IMR-90 (cell line): ENCODE data around the gene OPCML. TPM values are rescaled to one million over a fixed set of nuclear protein-coding genes. Genes with fewer than 3 reads are reported as not detected.

Source experiments
- ATAC-seq: fragments of 200-7000 bp; cut with Tn5 transposase; 2 replicates; pipeline ENCODE4 v1.9.1; 2020; ENCODE audit warnings: low read depth, mild to moderate bottlenecking, moderate library complexity
- BruUV-seq: library from RNA; stranded (reverse); fragments of 400-500 nt; replicated peaks from 2 replicates; lab custom pipeline; 2021; lab: Mats Ljungman, UMichigan
- CTCF ChIA-PET: fragments of 300-600 bp; formaldehyde crosslinking; extraction: SDS; loops from one replicate; lab custom pipeline; 2021; ENCODE audit warnings: antibody characterized with exemption; lab: Yijun Ruan, JAX
- POLR2A ChIA-PET: fragments of 300-600 bp; sonication (Branson Sonifier 250); formaldehyde crosslinking; loops from one replicate; lab custom pipeline; 2022; ENCODE audit warnings: antibody characterized with exemption; ENCODE audit not compliant: unreplicated experiment; lab: Charles Lee
- DNase-seq: peaks from one replicate; pipeline ENCODE4 v3.0.0; 2013
- H2AFZ ChIP-seq: replicated peaks from 2 replicates; pipeline ENCODE3; 2013; ENCODE audit warnings: low read length, mild to moderate bottlenecking; ENCODE audit not compliant: poor library complexity
- H2AK5ac ChIP-seq: 2 replicates; pipeline ENCODE4 v1.6.1; 2013; ENCODE audit warnings: low read depth, low read length, inconsistent platforms
- H2AK9ac ChIP-seq: replicated peaks from 2 replicates; pipeline ENCODE3; 2013; ENCODE audit warnings: mild to moderate bottlenecking, low read depth, low read length, moderate library complexity; ENCODE audit not compliant: poor library complexity
- H2BK120ac ChIP-seq: 2 replicates; pipeline ENCODE4 v1.6.1; 2013; ENCODE audit warnings: low read depth, low read length, inconsistent platforms
- H2BK15ac ChIP-seq: 3 replicates; pipeline ENCODE4 v1.6.1; 2013; ENCODE audit warnings: low read depth, low read length, inconsistent platforms
- H2BK20ac ChIP-seq: 2 replicates; pipeline ENCODE4 v1.6.1; 2013; ENCODE audit warnings: low read depth, mild to moderate bottlenecking, inconsistent platforms, low read length, moderate library complexity
- H2BK5ac ChIP-seq: 2 replicates; pipeline ENCODE4 v1.6.1; 2013; ENCODE audit warnings: mild to moderate bottlenecking, low read depth, low read length, inconsistent platforms; ENCODE audit not compliant: poor library complexity, severe bottlenecking
- H3K14ac ChIP-seq: replicated peaks from 2 replicates; pipeline ENCODE4 v1.6.1; 2013; ENCODE audit warnings: low read depth, low read length, inconsistent platforms
- H3K18ac ChIP-seq: 2 replicates; pipeline ENCODE4 v1.6.1; 2013; ENCODE audit warnings: low read depth, low read length, control low read depth
- H3K23ac ChIP-seq: 2 replicates; pipeline ENCODE4 v1.6.1; 2013; ENCODE audit warnings: low read depth, low read length, inconsistent platforms
- H3K27ac ChIP-seq: 2 replicates; pipeline ENCODE4 v1.5.1; 2013; ENCODE audit warnings: mild to moderate bottlenecking, control low read depth, low read length; ENCODE audit not compliant: insufficient read depth
- H3K27me3 ChIP-seq: 2 replicates; pipeline ENCODE4 v1.6.1; 2013; ENCODE audit warnings: low read length; ENCODE audit not compliant: control insufficient read depth, insufficient read depth
- H3K36me3 ChIP-seq: 2 replicates; pipeline ENCODE4 v1.6.1; 2013; ENCODE audit warnings: low read length, mixed read lengths; ENCODE audit not compliant: control insufficient read depth, insufficient read depth
- H3K4ac ChIP-seq: 2 replicates; pipeline ENCODE4 v1.6.1; 2013; ENCODE audit warnings: low read depth, low read length, inconsistent platforms
- H3K4me1 ChIP-seq: 2 replicates; pipeline ENCODE4 v1.6.1; 2013; ENCODE audit warnings: low read length, mixed read lengths; ENCODE audit not compliant: control insufficient read depth, insufficient read depth
- H3K4me2 ChIP-seq: 2 replicates; pipeline ENCODE4 v1.6.1; 2013; ENCODE audit warnings: low read depth, mild to moderate bottlenecking, control low read depth, low read length, moderate library complexity
- H3K4me3 ChIP-seq: 2 replicates; pipeline ENCODE4 v1.5.1; 2013; ENCODE audit warnings: low read depth, mild to moderate bottlenecking, control low read depth, low read length, moderate library complexity; ENCODE audit not compliant: insufficient read depth
- H3K56ac ChIP-seq: 2 replicates; pipeline ENCODE4 v1.6.1; 2013; ENCODE audit warnings: low read length, inconsistent platforms; ENCODE audit not compliant: insufficient read depth; ENCODE audit errors: extremely low read depth
- H3K79me1 ChIP-seq, 2 experiments: 2 replicates each; pipeline ENCODE4 v1.6.1; 2013; ENCODE audit warnings: low read length in 2 of 2, inconsistent platforms in 1 of 2, low read depth in 1 of 2
- H3K9ac ChIP-seq: 2 replicates; pipeline ENCODE4 v1.6.1; 2013; ENCODE audit warnings: low read depth, low read length, control low read depth
- H3K9me1 ChIP-seq: 2 replicates; pipeline ENCODE4 v1.6.1; 2013; ENCODE audit warnings: low read length, inconsistent platforms; ENCODE audit not compliant: insufficient read depth
- H3K9me3 ChIP-seq: 2 replicates; pipeline ENCODE4 v1.6.1; 2013; ENCODE audit warnings: low read length; ENCODE audit not compliant: control insufficient read depth, insufficient read depth
- H4K20me1 ChIP-seq: 2 replicates; pipeline ENCODE4 v1.6.1; 2013; ENCODE audit warnings: low read length, inconsistent platforms; ENCODE audit not compliant: insufficient read depth
- H4K5ac ChIP-seq: 2 replicates; pipeline ENCODE4 v1.6.1; 2013; ENCODE audit warnings: mild to moderate bottlenecking, low read depth, low read length, control low read depth
- H4K8ac ChIP-seq, 2 experiments: 2 replicates each; pipeline ENCODE4 v1.6.1; 2013; ENCODE audit warnings: low read depth in 2 of 2, low read length in 2 of 2, control low read depth in 1 of 2, inconsistent platforms in 1 of 2
- H4K91ac ChIP-seq: 2 replicates; pipeline ENCODE4 v1.6.1; 2013; ENCODE audit warnings: low read depth, low read length, inconsistent platforms; ENCODE audit not compliant: insufficient read depth
- BHLHE40 ChIP-seq: fragments of 150-350 bp; IDR thresholded peaks from 2 replicates; pipeline ENCODE4 v1.6.1; 2016; ENCODE audit warnings: mild to moderate bottlenecking, low read depth, low read length
- CEBPB ChIP-seq: IDR thresholded peaks from 2 replicates; pipeline ENCODE4 v1.6.1; 2012; ENCODE audit warnings: low read depth, low read length, improper control_type of control experiment
- CHD1 ChIP-seq: IDR thresholded peaks from 2 replicates; pipeline ENCODE4 v1.6.1; 2012; ENCODE audit warnings: low read depth, low read length, improper control_type of control experiment
- MAFK ChIP-seq: IDR thresholded peaks from 2 replicates; pipeline ENCODE4 v1.6.1; 2012; ENCODE audit warnings: low read depth, low read length, improper control_type of control experiment
- MAZ ChIP-seq: IDR thresholded peaks from 2 replicates; pipeline ENCODE4 v1.6.1; 2012; ENCODE audit warnings: low read depth, mild to moderate bottlenecking, low read length, improper control_type of control experiment, moderate library complexity, borderline replicate concordance
- POLR2A ChIP-seq: IDR thresholded peaks from 2 replicates; pipeline ENCODE4 v1.6.1; 2012; ENCODE audit warnings: mild to moderate bottlenecking, low read depth, low read length
- RFX5 ChIP-seq: IDR thresholded peaks from 2 replicates; pipeline ENCODE4 v1.8.0; 2012; ENCODE audit warnings: low read depth, mild to moderate bottlenecking, low read length, moderate library complexity
- SMC3 ChIP-seq: fragments of 150-350 bp; IDR thresholded peaks from 2 replicates; pipeline ENCODE4 v1.6.1; 2016; ENCODE audit warnings: low read depth, mild to moderate bottlenecking, antibody characterized with exemption, low read length, moderate library complexity
- WGBS, 2 experiments: methylation state at CpG; one replicate each; pipeline versions ENCODE4 v1.1.5 to v1.1.7; 2013; ENCODE audit warnings: missing lambda C conversion rate in 2 of 2; ENCODE audit not compliant: insufficient read length in 1 of 2; ENCODE audit errors: extremely low coverage in 2 of 2; 5-methylcytosine and 5-hydroxymethylcytosine counted together
- dilution Hi-C: fragments of 300-500 bp; cut with HindIII; formaldehyde crosslinking; loops from one replicate; pipeline ENCODE4 v1.14.3; 2018; ENCODE audit warnings: low sequenced_read_pairs; ENCODE audit not compliant: unreplicated experiment
- in situ Hi-C: fragments of 300-500 bp; cut with MboI; formaldehyde crosslinking; loops from 3 replicates; pipeline ENCODE4 v1.14.3; 2019; ENCODE audit warnings: low sequenced_read_pairs, inconsistent platforms, mixed read lengths
- intact Hi-C: fragments of 100-400 bp; cut with micrococcal nuclease; formaldehyde crosslinking; loops from 2 replicates; pipeline ENCODE4 v1.10.0; 2022
- polyA plus RNA-seq, 3 experiments: library from polyadenylated mRNA; depleted of rRNA; stranded (reverse); fragments of >200 nt; gene quantifications; 2 replicates each; pipeline ENCODE4 v1.2.3, GENCODE V29; 2012; ENCODE audit warnings: low replicate concordance in 1 of 3
- total RNA-seq: library from RNA; depleted of rRNA; stranded (reverse); fragments of >200 nt; gene quantifications from 2 replicates; pipeline ENCODE4 v1.2.3, GENCODE V29; 2012
- TF ChIP-seq, protein P1 (sequence below): conservative IDR thresholded peaks from 2 replicates; pipeline ENCODE4 v1.5.1; 2012; ENCODE audit warnings: mild to moderate bottlenecking, low read depth, low read length, improper control_type of control experiment
- TF ChIP-seq, protein P2 (sequence below): fragments of 150-350 bp; IDR thresholded peaks from 2 replicates; pipeline ENCODE4 v1.6.1; 2017; ENCODE audit warnings: mild to moderate bottlenecking, antibody characterized with exemption, low read length, low read depth
- TF ChIP-seq, protein P3 (sequence below): fragments of 150-350 bp; IDR thresholded peaks from 2 replicates; pipeline ENCODE4 v1.6.1; 2016; ENCODE audit warnings: low read depth, mild to moderate bottlenecking, low read length, moderate library complexity, borderline replicate concordance

Gene OPCML
- total and polyA plus RNA-seq, 2 of the 4 experiments (the other 2 are of a cell fraction): under 0.01 to 2.6 TPM

DNA sequence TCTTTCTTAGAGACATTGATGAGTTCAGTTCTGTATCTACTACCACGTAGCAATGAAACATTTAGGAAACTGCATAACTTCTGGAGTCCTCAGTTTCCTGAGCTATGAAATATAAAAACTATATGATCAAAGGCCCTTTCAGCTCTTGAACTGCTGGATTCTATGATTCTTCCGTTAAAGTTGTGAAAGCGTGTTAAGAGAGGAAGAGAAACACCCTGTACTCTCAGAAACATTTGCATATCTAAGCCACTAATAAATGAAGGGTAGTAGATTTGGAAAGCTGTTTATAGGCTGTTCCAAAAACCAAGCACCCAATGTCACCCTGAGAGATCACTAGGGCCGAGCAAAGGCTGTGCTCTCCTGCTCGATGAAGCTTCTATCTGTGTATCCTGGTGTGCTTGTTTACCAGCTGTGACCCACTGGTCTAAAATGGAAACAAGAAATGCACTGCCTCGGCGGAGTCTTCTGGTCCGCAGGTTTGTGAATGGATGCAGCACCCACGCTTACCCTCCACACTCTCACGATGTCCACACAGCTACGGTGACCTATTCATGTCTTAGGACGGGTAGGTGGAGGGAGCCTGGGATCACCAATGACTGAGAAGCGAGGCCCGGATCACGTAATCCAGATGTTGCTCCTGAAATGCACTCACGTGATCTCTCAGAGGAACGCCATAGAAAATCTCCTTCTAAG is 325.8 kb downstream of the OPCML start:
- in situ Hi-C loops (no loop called here), intact Hi-C loops (no loop called here), dilution Hi-C loops (no loop called here)
- Histone ChIP-seq H3K18ac (no peak overlapping the region), H2AFZ (no peak overlapping the region), H3K56ac (no peak overlapping the region), H3K9me1 (no peaks in the 10 kb centered on the region), H3K36me3 (no peaks in the 10 kb centered on the region), H3K9me3 (peaks cover 27% of the 10 kb centered on the region), H3K23ac (no peak overlapping the region), H3K4ac (no peak overlapping the region), H3K27ac (no peak overlapping the region), H3K9ac (no peak overlapping the region), H2AK5ac (no peak overlapping the region), H4K8ac (no peak overlapping the region), H2BK15ac (no peak overlapping the region), H3K4me2 (no peak overlapping the region), H2BK5ac (no peak overlapping the region), H4K91ac (no peak overlapping the region), H3K4me1 (no peaks in the 10 kb centered on the region), H3K4me3 (no peak overlapping the region), H3K27me3 (no peaks in the 10 kb centered on the region), H2BK120ac (no peak overlapping the region), H2AK9ac (no peak overlapping the region), H4K5ac (no peak overlapping the region), H2BK20ac (no peak overlapping the region), H3K14ac (no peak overlapping the region), H4K20me1 (no peaks in the 10 kb centered on the region), H3K79me1 (no peaks in the 10 kb centered on the region)
- no peak for ATAC-seq
- TF ChIP-seq POLR2A: no peak
- no peak for TF ChIP-seq CEBPB
- TF ChIP-seq, protein P1, sequence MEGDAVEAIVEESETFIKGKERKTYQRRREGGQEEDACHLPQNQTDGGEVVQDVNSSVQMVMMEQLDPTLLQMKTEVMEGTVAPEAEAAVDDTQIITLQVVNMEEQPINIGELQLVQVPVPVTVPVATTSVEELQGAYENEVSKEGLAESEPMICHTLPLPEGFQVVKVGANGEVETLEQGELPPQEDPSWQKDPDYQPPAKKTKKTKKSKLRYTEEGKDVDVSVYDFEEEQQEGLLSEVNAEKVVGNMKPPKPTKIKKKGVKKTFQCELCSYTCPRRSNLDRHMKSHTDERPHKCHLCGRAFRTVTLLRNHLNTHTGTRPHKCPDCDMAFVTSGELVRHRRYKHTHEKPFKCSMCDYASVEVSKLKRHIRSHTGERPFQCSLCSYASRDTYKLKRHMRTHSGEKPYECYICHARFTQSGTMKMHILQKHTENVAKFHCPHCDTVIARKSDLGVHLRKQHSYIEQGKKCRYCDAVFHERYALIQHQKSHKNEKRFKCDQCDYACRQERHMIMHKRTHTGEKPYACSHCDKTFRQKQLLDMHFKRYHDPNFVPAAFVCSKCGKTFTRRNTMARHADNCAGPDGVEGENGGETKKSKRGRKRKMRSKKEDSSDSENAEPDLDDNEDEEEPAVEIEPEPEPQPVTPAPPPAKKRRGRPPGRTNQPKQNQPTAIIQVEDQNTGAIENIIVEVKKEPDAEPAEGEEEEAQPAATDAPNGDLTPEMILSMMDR: no peak
- TF ChIP-seq MAFK: no peak
- TF ChIP-seq, protein P2, sequence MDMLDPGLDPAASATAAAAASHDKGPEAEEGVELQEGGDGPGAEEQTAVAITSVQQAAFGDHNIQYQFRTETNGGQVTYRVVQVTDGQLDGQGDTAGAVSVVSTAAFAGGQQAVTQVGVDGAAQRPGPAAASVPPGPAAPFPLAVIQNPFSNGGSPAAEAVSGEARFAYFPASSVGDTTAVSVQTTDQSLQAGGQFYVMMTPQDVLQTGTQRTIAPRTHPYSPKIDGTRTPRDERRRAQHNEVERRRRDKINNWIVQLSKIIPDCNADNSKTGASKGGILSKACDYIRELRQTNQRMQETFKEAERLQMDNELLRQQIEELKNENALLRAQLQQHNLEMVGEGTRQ: no peak
- TF ChIP-seq RFX5: no peak
- no peak for TF ChIP-seq CHD1
- TF ChIP-seq MAZ: no peak
- no peak for TF ChIP-seq SMC3
- TF ChIP-seq, protein P3, sequence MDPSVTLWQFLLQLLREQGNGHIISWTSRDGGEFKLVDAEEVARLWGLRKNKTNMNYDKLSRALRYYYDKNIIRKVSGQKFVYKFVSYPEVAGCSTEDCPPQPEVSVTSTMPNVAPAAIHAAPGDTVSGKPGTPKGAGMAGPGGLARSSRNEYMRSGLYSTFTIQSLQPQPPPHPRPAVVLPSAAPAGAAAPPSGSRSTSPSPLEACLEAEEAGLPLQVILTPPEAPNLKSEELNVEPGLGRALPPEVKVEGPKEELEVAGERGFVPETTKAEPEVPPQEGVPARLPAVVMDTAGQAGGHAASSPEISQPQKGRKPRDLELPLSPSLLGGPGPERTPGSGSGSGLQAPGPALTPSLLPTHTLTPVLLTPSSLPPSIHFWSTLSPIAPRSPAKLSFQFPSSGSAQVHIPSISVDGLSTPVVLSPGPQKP: no peak
- no peak for TF ChIP-seq BHLHE40
- ChIA-PET CTCF (no interaction called here), POLR2A (no interaction called here)
- no TSS peak for BruUV-seq
- no peak for DNase-seq
- WGBS, 2 experiments: 79% methylated on average over 5 of the region's 17 CpGs; no CpG with 5 or more reads in 1 of the 2 experiments
